ENCODE measurements around the gene ZNF32. TPM values are rescaled to one million over a fixed set of nuclear protein-coding genes. Genes with fewer than 3 reads are reported as not detected.

Gene ZNF32
- total and polyA plus RNA-seq, 2 of the 4 experiments (the other 2 are of a cell fraction): 30.1 to 31.2 TPM

- H3K9me1 ChIP-seq (ENCODE audit: insufficient read depth, low read length): no peaks in the 10 kb centered on the region
- H4K8ac ChIP-seq (ENCODE audit: low read depth in 2 of 2, low read length in 2 of 2): no peak overlapping the region
- no peak overlapping the region; the same call in 1 of the 2 replicates for H2AK5ac ChIP-seq (ENCODE audit: low read depth, low read length)
- no TSS peak for BruUV-seq (replicated peaks)
- intact Hi-C loops (cut with micrococcal nuclease): no loop called here
- no peak overlapping the region for H3K56ac ChIP-seq (ENCODE audit: extremely low read depth, insufficient read depth, low read length)
- no peak overlapping the region for H2BK20ac ChIP-seq (ENCODE audit: low read depth, low read length)
- H2AFZ ChIP-seq (replicated peaks; ENCODE audit: low read length, poor library complexity): no peak overlapping the region
- H2BK120ac ChIP-seq (ENCODE audit: low read depth, low read length): no peak overlapping the region
- in situ Hi-C loops (cut with MboI; ENCODE audit: low sequenced_read_pairs): loop anchor here (5.0 kb wide), 1 partner anchor 619 kb away; no protein-coding TSS in a partner anchor
- no peak overlapping the region for H4K91ac ChIP-seq (ENCODE audit: insufficient read depth, low read depth, low read length)
- 100% methylated on average over 4 of the region's 16 CpGs; no CpG with 5 or more reads in 1 of the 2 experiments for WGBS, 2 experiments (ENCODE audit: extremely low coverage in 2 of 2, insufficient read length in 1 of 2)
- TF ChIP-seq MAZ (IDR thresholded peaks at IDR 0.05; ENCODE audit: borderline replicate concordance, low read depth, low read length) (no peak), BHLHE40 (IDR thresholded peaks at IDR 0.05; ENCODE audit: low read depth, low read length) (no peak), FOS (IDR thresholded peaks at IDR 0.05; ENCODE audit: low read depth, low read length) (no peak), USF2 (IDR thresholded peaks at IDR 0.05; ENCODE audit: low read depth, low read length) (no peak), POLR2A (IDR thresholded peaks at IDR 0.05; ENCODE audit: low read depth, low read length) (no peak), NFE2L2 (IDR thresholded peaks at IDR 0.05; ENCODE audit: low read depth, low read length) (no peak), RAD21 (IDR thresholded peaks at IDR 0.05; ENCODE audit: low read length) (no peak), MXI1 (IDR thresholded peaks at IDR 0.05; ENCODE audit: borderline replicate concordance, low read depth, low read length) (no peak), CHD1 (IDR thresholded peaks at IDR 0.05; ENCODE audit: low read depth, low read length) (no peak), RFX5 (IDR thresholded peaks at IDR 0.05; ENCODE audit: low read depth, low read length) (no peak)
- H3K79me1 ChIP-seq (ENCODE audit: low read depth in 1 of 2, low read length in 2 of 2): no peaks in the 10 kb centered on the region
- H3K14ac ChIP-seq (replicated peaks; ENCODE audit: low read depth, low read length): no peak overlapping the region
- no peaks in the 10 kb centered on the region for H3K9me3 ChIP-seq (ENCODE audit: control insufficient read depth, insufficient read depth, low read length)
- POLR2A ChIA-PET (ENCODE audit: unreplicated experiment): no interaction called here
- no peak for ATAC-seq (ENCODE audit: low read depth)
- no peak overlapping the region for H3K18ac ChIP-seq (ENCODE audit: low read depth, low read length)
- peaks cover 8% of the 10 kb centered on the region; the same call in 1 of the 2 replicates for H3K4me1 ChIP-seq (ENCODE audit: control insufficient read depth, insufficient read depth, low read length)
- no peak overlapping the region for H2AK9ac ChIP-seq (replicated peaks; ENCODE audit: low read depth, low read length, poor library complexity)
- no peaks in the 10 kb centered on the region for H3K36me3 ChIP-seq (ENCODE audit: control insufficient read depth, insufficient read depth, low read length)
- no peak overlapping the region for H3K27ac ChIP-seq (ENCODE audit: insufficient read depth, low read length)
- H3K4me3 ChIP-seq (ENCODE audit: insufficient read depth, low read depth, low read length): no peak overlapping the region
- H2BK5ac ChIP-seq (ENCODE audit: low read depth, low read length, poor library complexity, severe bottlenecking): no peak overlapping the region
- no peaks in the 10 kb centered on the region for H3K27me3 ChIP-seq (ENCODE audit: control insufficient read depth, insufficient read depth, low read length)
- DNase-seq: no peak
- no peak overlapping the region for H3K9ac ChIP-seq (ENCODE audit: low read depth, low read length)
- H3K4me2 ChIP-seq (ENCODE audit: low read depth, low read length): no peak overlapping the region
- no peak overlapping the region for H3K4ac ChIP-seq (ENCODE audit: low read depth, low read length)
- dilution Hi-C loops (cut with HindIII; ENCODE audit: low sequenced_read_pairs, unreplicated experiment): no loop called here
- CTCF ChIA-PET: interaction anchor here (0.6 to 1.6 kb wide), 2 partner anchors 388 to 698 kb away, joined by 3 to 4 read pairs; no protein-coding TSS in a partner anchor
- H2BK15ac ChIP-seq (ENCODE audit: low read depth, low read length): no peak overlapping the region
- no peak overlapping the region for H3K23ac ChIP-seq (ENCODE audit: low read depth, low read length)
- no peak overlapping the region for H4K5ac ChIP-seq (ENCODE audit: low read depth, low read length)
- no peaks in the 10 kb centered on the region for H4K20me1 ChIP-seq (ENCODE audit: insufficient read depth, low read length)
Observed at GRCh38 chr10:43688348-43688892, 39.7 kb upstream of the ZNF32 start.
